Activated T-cell treated with anti-CD3 and anti-CD28 coated beads, Interleukin-2, amount 50 U/mL, for 24 hours (primary cell): ENCODE measurements around the gene MID1.

Experiments used
- DNase-seq: peaks from one replicate; pipeline ENCODE4 v3.0.0-alpha.2; 2020
- H3K27ac Mint-ChIP-seq: 2 replicates; pipeline ENCODE4 v1.8.0; 2020; ENCODE audit warnings: mild to moderate bottlenecking, mixed read lengths
- H3K27me3 Mint-ChIP-seq: 2 replicates; pipeline ENCODE4 v1.8.0; 2020; ENCODE audit warnings: mixed read lengths
- H3K36me3 Mint-ChIP-seq: 2 replicates; pipeline ENCODE4 v1.8.0; 2020; ENCODE audit warnings: low read depth, mixed read lengths
- H3K4me1 Mint-ChIP-seq: 2 replicates; pipeline ENCODE4 v1.8.0; 2020; ENCODE audit warnings: low read depth, mixed read lengths
- H3K4me3 Mint-ChIP-seq: 2 replicates; pipeline ENCODE4 v1.8.0; 2020; ENCODE audit warnings: mild to moderate bottlenecking, moderate library complexity, mixed read lengths
- H3K9me3 Mint-ChIP-seq: 2 replicates; pipeline ENCODE4 v1.8.0; 2020; ENCODE audit warnings: mixed read lengths

MID1 gene

DNA sequence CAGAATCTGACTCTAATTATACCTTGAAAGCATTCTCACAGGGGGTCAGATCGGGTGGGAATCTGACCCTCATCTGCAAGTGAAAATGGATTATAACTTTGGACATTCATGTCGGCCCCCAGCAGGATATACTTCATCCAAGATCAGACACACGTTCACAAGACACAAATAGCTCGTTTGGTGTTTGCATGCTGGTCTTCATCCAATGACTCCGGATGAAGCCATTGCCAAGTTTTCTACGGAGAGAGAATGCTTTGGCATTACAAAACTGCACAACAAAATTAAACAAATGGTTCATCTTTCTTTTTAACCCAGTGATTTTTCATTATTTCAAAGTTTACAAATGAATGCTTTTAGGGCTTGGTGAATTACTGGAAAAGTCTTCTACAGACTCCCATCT is 105.5 kb downstream of the MID1 start:
- Mint-ChIP-seq H3K4me1 (no peaks in the 10 kb centered on the region), H3K27me3 (peaks cover 3% of the 10 kb centered on the region), H3K4me3 (no peak overlapping the region), H3K27ac (no peak overlapping the region), H3K36me3 (no peaks in the 10 kb centered on the region), H3K9me3 (no peaks in the 10 kb centered on the region)
- no peak for DNase-seq

- Mint-ChIP-seq H3K27ac (no peak overlapping the region), H3K36me3 (no peaks in the 10 kb centered on the region), H3K4me3 (no peak overlapping the region), H3K27me3 (no peaks in the 10 kb centered on the region), H3K9me3 (no peaks in the 10 kb centered on the region), H3K4me1 (no peaks in the 10 kb centered on the region)
- DNase-seq, result no peak
These were observed 106.4 kb downstream of the MID1 start for GRCh38 chrX:10513974-10514373.

DNA sequence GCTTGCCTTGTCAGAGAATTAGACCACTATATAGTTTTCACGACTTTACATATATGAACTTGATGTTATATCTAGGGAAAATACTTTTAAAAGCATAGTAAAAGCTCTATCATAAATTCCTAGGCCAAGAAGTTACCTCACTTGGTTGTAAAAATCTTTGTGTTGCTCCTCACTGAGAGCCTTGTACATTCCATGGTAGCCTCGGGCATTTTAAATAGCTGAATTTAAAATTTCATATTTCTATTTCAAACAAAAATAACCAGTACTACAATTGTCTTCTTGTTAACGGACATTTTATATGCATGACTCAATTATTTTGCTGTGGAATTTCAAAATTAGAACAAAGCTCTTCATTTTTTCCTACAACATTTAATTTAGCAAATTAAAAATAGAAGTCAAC is 107.6 kb downstream of the MID1 start:
- Mint-ChIP-seq H3K4me3 (no peak overlapping the region), H3K27me3 (peaks cover 2% of the 10 kb centered on the region), H3K9me3 (no peaks in the 10 kb centered on the region)

GRCh38 chrX:10512258-10512657 is 108.1 kb downstream of the MID1 start:
- Mint-ChIP-seq H3K9me3 (no peaks in the 10 kb centered on the region), H3K4me1 (no peaks in the 10 kb centered on the region), H3K4me3 (no peak overlapping the region), H3K27me3 (peaks cover 4% of the 10 kb centered on the region), H3K27ac (no peak overlapping the region), H3K36me3 (no peaks in the 10 kb centered on the region)
- DNase-seq, result no peak

More for the DNA sequence above, 107.6 kb downstream of the MID1 start:
- no peaks in the 10 kb centered on the region for H3K4me1 Mint-ChIP-seq
- no peaks in the 10 kb centered on the region for H3K36me3 Mint-ChIP-seq
- DNase-seq, result no peak
- H3K27ac Mint-ChIP-seq, result no peak overlapping the region

DNA sequence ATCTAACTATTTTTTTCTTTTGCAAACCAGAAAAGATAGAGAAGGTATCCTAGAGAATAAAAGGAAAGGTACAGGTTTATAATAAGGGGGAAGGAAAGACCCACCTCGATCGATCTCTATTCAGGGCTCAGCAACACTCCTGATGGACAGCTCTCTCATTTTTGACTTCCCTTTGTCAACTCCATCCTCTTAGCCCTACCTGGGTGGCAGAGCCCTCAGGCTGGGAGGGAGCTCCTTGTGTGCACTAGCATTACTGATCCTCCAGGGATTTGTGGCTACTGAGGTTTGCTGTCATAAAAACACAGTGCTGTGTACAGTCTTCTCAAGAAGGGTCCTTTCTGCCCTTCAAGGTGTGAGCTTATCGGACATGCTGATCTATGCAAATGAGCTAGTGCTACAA is 111.0 kb downstream of the MID1 start:
- no peak for DNase-seq
- no peak overlapping the region for H3K27ac Mint-ChIP-seq
- no peaks in the 10 kb centered on the region for H3K36me3 Mint-ChIP-seq
- peaks cover 4% of the 10 kb centered on the region for H3K27me3 Mint-ChIP-seq
- no peaks in the 10 kb centered on the region for H3K4me1 Mint-ChIP-seq
- no peaks in the 10 kb centered on the region for H3K9me3 Mint-ChIP-seq
- H3K4me3 Mint-ChIP-seq, result no peak overlapping the region

DNA sequence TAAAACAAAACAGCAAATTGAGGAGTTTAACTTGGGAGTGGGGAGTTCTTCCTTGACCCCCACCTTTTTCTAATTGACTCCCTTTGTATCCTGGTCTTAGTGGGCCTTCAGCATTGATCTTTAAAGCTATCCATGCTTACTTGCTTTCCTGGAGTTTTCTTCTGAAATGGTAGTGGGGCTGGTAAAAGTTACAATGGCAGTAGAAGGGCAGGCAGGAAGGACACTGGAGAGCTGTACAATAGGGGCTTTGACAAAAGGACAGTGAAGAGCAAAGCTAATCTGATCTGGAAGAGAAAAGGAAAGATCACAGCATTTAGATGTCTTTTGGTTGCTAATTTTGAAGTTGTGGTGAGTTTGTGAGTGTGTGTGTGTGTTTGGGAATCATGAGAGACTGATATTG is 111.5 kb downstream of the MID1 start:
- Mint-ChIP-seq H3K27ac (no peak overlapping the region), H3K4me1 (no peaks in the 10 kb centered on the region), H3K4me3 (no peak overlapping the region), H3K9me3 (no peaks in the 10 kb centered on the region), H3K27me3 (peaks cover 4% of the 10 kb centered on the region), H3K36me3 (no peaks in the 10 kb centered on the region)
- DNase-seq, result no peak

DNA sequence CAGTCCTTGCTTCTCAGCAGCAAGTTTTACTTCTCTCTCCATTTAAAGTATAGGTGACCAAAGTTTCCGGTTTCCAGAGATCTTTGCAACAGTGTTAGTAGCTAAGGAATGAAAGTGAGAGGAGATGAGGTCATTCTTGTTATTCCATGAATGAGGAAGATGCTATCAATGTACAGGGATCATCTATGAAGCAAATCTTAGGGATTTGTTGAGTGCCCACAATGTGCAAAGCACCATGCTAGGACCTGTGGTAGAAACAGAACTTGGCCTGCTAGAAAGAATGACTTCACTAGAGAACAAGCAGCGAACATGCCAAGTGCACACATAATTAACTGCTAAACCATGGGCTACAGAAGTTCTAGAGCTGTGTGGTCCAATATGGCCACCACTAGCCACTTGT is 112.5 kb downstream of the MID1 start:
- H3K4me1 Mint-ChIP-seq, result no peaks in the 10 kb centered on the region
- H3K27me3 Mint-ChIP-seq, result peaks cover 4% of the 10 kb centered on the region
- no peaks in the 10 kb centered on the region for H3K36me3 Mint-ChIP-seq
- DNase-seq, result no peak
- H3K9me3 Mint-ChIP-seq, result peaks cover 2% of the 10 kb centered on the region
- H3K27ac Mint-ChIP-seq, result no peak overlapping the region
- H3K4me3 Mint-ChIP-seq, result no peak overlapping the region

GRCh38 chrX:10507181-10507580 is 113.2 kb downstream of the MID1 start:
- no peaks in the 10 kb centered on the region for H3K36me3 Mint-ChIP-seq
- H3K9me3 Mint-ChIP-seq, result peaks cover 2% of the 10 kb centered on the region
- H3K27ac Mint-ChIP-seq, result no peak overlapping the region
- no peak overlapping the region for H3K4me3 Mint-ChIP-seq
- no peak for DNase-seq
- no peaks in the 10 kb centered on the region for H3K4me1 Mint-ChIP-seq
- H3K27me3 Mint-ChIP-seq, result peaks cover 7% of the 10 kb centered on the region

DNA sequence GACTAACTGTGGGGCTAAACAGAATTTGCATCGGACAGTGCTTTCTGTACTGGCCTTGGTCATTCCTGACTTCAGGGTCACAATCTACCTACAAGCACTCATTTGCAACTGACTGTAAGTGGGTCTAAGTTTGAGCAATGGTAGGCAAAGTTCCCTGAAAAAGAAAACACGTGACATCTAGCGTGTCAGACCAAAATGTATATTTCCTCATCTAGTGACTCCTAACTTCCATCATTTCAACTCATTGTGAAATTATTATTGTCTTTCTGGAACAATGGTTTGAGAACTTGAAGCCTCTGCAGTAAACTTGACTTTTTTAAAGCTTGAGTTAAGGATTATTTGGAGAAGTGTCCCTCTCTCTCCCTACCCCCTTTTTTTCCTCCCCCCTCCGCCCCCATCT is 113.6 kb downstream of the MID1 start:
- Mint-ChIP-seq H3K27me3 (peaks cover 9% of the 10 kb centered on the region), H3K4me1 (no peaks in the 10 kb centered on the region), H3K27ac (no peak overlapping the region), H3K36me3 (no peaks in the 10 kb centered on the region), H3K9me3 (peaks cover 2% of the 10 kb centered on the region), H3K4me3 (no peak overlapping the region)
- no peak for DNase-seq

GRCh38 chrX:10505726-10506125 is 114.7 kb downstream of the MID1 start:
- Mint-ChIP-seq H3K4me1 (no peaks in the 10 kb centered on the region), H3K27me3 (peaks cover 15% of the 10 kb centered on the region), H3K27ac (no peak overlapping the region), H3K4me3 (no peak overlapping the region), H3K36me3 (no peaks in the 10 kb centered on the region), H3K9me3 (peaks cover 2% of the 10 kb centered on the region)
- DNase-seq, result no peak

GRCh38 chrX:10502961-10503360 is 117.4 kb downstream of the MID1 start:
- Mint-ChIP-seq H3K4me1 (no peaks in the 10 kb centered on the region), H3K27me3 (peaks cover 18% of the 10 kb centered on the region), H3K9me3 (peaks cover 2% of the 10 kb centered on the region), H3K4me3 (no peak overlapping the region), H3K27ac (no peak overlapping the region), H3K36me3 (no peaks in the 10 kb centered on the region)
- no peak for DNase-seq

GRCh38 chrX:10501611-10502010 is 118.8 kb downstream of the MID1 start:
- DNase-seq, result no peak
- H3K27me3 Mint-ChIP-seq, result peaks cover 14% of the 10 kb centered on the region
- peaks cover 2% of the 10 kb centered on the region for H3K9me3 Mint-ChIP-seq
- no peaks in the 10 kb centered on the region for H3K36me3 Mint-ChIP-seq
- H3K4me3 Mint-ChIP-seq, result no peak overlapping the region
- H3K27ac Mint-ChIP-seq, result no peak overlapping the region
- no peaks in the 10 kb centered on the region for H3K4me1 Mint-ChIP-seq

DNA sequence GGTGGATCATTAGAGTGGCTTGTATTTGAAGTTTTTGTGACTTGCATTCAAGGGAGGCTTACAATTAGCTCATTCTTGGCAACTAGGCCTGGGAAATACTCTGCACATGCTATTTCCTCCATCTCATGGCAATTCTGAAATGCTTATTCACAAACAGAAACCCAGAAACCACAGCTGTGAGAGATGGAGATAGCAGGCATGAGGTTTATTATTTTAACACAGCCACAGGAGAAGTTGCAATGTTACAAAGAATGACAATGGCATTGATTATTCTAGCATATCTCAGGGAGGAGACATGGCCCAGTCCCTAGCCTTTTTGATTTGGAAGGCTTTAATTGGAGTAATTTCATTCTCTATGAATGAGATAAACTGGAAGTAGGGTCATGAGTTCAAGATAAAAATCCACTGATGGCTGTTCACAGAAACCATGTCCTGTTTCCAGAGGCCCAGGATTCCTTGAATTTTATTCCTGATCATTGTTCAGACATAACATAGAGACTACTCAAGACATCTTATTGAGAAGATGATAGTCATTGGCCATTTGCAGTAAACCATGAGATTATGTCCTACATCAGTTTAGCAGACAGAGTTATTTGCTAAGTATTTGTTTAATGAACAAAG is 123.9 kb downstream of the MID1 start:
- Mint-ChIP-seq H3K4me3 (no peak overlapping the region), H3K9me3 (no peaks in the 10 kb centered on the region), H3K36me3 (no peaks in the 10 kb centered on the region), H3K27me3 (peaks cover 14% of the 10 kb centered on the region), H3K27ac (no peak overlapping the region), H3K4me1 (no peaks in the 10 kb centered on the region)
- DNase-seq, result no peak

DNA sequence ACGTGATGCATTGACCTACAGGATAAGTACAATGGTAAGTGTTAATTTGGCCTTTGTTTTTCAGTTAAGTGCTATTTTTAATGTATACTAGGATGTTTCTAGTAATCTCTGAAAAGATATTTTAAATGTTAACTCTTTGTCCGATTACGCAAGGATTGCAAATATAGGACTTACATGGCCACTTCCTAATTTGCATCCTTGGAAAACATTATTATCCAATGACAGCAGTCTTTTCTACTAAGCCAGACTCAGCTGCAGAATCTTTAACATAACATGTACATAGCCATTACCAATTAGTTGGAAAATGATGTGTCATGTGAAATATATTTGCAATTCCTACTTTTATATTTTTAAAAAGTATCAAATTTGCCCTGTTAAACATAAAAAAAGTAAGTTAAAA is 124.7 kb downstream of the MID1 start:
- H3K4me1 Mint-ChIP-seq, result no peaks in the 10 kb centered on the region
- peaks cover 9% of the 10 kb centered on the region for H3K27me3 Mint-ChIP-seq
- no peaks in the 10 kb centered on the region for H3K9me3 Mint-ChIP-seq
- no peaks in the 10 kb centered on the region for H3K36me3 Mint-ChIP-seq
- H3K4me3 Mint-ChIP-seq, result no peak overlapping the region
- no peak overlapping the region for H3K27ac Mint-ChIP-seq
- no peak for DNase-seq

- Mint-ChIP-seq H3K27me3 (peaks cover 6% of the 10 kb centered on the region), H3K36me3 (no peaks in the 10 kb centered on the region), H3K4me1 (no peaks in the 10 kb centered on the region), H3K27ac (no peak overlapping the region), H3K4me3 (no peak overlapping the region), H3K9me3 (no peaks in the 10 kb centered on the region)
- DNase-seq, result no peak
These were observed 128.1 kb downstream of the MID1 start for GRCh38 chrX:10492250-10492649.

- Mint-ChIP-seq H3K9me3 (no peaks in the 10 kb centered on the region), H3K4me3 (no peak overlapping the region), H3K4me1 (no peaks in the 10 kb centered on the region), H3K27me3 (peaks cover 2% of the 10 kb centered on the region), H3K36me3 (no peaks in the 10 kb centered on the region), H3K27ac (no peak overlapping the region)
- DNase-seq, result no peak
These were observed 134.0 kb downstream of the MID1 start for GRCh38 chrX:10486373-10486772.
